22Rv1 (cell line): ENCODE data around the gene POMGNT2.

Experiments
- ZFX ChIP-seq: fragments of 450-650 bp; IDR thresholded peaks from 2 replicates; pipeline ENCODE4 v1.6.1; 2017; ENCODE audit warnings: antibody characterized with exemption, borderline replicate concordance
- TF ChIP-seq, protein P1 (sequence below): fragments of 450-650 bp; IDR thresholded peaks from 2 replicates; pipeline ENCODE4 v1.5.1; 2017; ENCODE audit warnings: mild to moderate bottlenecking

DNA sequence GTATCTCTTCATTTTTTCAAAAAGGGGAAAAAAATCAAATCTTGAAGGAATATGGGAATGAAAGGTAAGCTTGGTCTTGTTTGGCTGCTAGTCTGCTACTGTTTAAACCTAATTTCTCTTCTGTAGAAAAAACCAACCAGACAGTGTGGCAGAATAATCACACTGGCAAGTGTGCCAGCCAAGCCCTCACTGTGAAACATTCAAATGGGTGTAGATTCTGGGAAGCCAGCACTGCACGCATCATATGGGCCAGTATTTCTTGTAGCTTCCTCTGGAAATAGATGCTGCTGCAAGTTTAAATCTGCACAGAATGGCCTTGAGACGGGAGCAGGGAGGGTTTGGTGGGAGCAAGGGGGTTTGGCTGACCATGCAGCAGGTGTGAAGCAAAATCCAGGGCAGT, 62.1 kb downstream of the POMGNT2 start:
- TF ChIP-seq, protein P1, sequence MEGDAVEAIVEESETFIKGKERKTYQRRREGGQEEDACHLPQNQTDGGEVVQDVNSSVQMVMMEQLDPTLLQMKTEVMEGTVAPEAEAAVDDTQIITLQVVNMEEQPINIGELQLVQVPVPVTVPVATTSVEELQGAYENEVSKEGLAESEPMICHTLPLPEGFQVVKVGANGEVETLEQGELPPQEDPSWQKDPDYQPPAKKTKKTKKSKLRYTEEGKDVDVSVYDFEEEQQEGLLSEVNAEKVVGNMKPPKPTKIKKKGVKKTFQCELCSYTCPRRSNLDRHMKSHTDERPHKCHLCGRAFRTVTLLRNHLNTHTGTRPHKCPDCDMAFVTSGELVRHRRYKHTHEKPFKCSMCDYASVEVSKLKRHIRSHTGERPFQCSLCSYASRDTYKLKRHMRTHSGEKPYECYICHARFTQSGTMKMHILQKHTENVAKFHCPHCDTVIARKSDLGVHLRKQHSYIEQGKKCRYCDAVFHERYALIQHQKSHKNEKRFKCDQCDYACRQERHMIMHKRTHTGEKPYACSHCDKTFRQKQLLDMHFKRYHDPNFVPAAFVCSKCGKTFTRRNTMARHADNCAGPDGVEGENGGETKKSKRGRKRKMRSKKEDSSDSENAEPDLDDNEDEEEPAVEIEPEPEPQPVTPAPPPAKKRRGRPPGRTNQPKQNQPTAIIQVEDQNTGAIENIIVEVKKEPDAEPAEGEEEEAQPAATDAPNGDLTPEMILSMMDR, result no peak
- no peak for TF ChIP-seq ZFX
